Measurements from ENCODE around the gene LECT2. TPM values are rescaled to one million over a fixed set of nuclear protein-coding genes. Genes with fewer than 3 reads are reported as not detected.

Gene LECT2
- total and polyA plus RNA-seq, 2 experiments from 2014 or later: 0.45 TPM; not detected in 1

DNA sequence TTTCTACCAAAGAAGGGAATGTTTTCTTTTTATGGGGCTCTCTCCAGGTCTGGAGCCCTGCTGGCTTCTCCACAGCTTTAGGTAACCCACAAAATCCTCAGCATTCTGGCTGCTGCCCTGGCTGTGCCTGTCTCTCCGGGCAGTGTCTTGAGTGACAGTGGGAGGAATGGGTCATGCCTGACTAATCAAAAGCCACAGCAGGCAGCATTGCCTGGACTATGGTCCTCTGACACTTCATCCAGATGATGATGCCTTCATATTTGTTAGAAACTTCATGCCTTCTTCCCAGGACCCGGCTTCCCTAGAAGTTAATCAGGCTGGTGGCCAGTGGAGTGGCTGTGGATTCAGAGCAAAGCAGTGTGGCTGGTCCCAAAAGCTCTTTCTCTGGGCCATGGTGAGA lies 41.8 kb upstream of the LECT2 start (continued):
- TF ChIP-seq, protein P1, sequence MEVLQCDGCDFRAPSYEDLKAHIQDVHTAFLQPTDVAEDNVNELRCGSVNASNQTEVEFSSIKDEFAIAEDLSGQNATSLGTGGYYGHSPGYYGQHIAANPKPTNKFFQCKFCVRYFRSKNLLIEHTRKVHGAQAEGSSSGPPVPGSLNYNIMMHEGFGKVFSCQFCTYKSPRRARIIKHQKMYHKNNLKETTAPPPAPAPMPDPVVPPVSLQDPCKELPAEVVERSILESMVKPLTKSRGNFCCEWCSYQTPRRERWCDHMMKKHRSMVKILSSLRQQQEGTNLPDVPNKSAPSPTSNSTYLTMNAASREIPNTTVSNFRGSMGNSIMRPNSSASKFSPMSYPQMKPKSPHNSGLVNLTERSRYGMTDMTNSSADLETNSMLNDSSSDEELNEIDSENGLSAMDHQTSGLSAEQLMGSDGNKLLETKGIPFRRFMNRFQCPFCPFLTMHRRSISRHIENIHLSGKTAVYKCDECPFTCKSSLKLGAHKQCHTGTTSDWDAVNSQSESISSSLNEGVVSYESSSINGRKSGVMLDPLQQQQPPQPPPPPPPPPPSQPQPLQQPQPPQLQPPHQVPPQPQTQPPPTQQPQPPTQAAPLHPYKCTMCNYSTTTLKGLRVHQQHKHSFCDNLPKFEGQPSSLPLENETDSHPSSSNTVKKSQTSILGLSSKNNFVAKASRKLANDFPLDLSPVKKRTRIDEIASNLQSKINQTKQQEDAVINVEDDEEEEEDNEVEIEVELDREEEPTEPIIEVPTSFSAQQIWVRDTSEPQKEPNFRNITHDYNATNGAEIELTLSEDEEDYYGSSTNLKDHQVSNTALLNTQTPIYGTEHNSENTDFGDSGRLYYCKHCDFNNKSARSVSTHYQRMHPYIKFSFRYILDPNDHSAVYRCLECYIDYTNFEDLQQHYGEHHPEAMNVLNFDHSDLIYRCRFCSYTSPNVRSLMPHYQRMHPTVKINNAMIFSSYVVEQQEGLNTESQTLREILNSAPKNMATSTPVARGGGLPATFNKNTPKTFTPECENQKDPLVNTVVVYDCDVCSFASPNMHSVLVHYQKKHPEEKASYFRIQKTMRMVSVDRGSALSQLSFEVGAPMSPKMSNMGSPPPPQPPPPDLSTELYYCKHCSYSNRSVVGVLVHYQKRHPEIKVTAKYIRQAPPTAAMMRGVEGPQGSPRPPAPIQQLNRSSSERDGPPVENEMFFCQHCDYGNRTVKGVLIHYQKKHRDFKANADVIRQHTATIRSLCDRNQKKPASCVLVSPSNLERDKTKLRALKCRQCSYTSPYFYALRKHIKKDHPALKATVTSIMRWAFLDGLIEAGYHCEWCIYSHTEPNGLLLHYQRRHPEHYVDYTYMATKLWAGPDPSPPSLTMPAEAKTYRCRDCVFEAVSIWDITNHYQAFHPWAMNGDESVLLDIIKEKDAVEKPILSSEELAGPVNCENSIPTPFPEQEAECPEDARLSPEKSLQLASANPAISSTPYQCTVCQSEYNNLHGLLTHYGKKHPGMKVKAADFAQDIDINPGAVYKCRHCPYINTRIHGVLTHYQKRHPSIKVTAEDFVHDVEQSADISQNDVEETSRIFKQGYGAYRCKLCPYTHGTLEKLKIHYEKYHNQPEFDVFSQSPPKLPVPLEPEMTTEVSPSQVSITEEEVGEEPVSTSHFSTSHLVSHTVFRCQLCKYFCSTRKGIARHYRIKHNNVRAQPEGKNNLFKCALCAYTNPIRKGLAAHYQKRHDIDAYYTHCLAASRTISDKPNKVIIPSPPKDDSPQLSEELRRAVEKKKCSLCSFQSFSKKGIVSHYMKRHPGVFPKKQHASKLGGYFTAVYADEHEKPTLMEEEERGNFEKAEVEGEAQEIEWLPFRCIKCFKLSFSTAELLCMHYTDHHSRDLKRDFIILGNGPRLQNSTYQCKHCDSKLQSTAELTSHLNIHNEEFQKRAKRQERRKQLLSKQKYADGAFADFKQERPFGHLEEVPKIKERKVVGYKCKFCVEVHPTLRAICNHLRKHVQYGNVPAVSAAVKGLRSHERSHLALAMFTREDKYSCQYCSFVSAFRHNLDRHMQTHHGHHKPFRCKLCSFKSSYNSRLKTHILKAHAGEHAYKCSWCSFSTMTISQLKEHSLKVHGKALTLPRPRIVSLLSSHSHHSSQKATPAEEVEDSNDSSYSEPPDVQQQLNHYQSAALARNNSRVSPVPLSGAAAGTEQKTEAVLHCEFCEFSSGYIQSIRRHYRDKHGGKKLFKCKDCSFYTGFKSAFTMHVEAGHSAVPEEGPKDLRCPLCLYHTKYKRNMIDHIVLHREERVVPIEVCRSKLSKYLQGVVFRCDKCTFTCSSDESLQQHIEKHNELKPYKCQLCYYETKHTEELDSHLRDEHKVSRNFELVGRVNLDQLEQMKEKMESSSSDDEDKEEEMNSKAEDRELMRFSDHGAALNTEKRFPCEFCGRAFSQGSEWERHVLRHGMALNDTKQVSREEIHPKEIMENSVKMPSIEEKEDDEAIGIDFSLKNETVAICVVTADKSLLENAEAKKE (CRISPR knock-in tag; IDR thresholded peaks at IDR 0.05): no peak
- TF ChIP-seq EZH2phosphoT487 (IDR thresholded peaks at IDR 0.05; ENCODE audit: unreplicated experiment): no peak

DNA sequence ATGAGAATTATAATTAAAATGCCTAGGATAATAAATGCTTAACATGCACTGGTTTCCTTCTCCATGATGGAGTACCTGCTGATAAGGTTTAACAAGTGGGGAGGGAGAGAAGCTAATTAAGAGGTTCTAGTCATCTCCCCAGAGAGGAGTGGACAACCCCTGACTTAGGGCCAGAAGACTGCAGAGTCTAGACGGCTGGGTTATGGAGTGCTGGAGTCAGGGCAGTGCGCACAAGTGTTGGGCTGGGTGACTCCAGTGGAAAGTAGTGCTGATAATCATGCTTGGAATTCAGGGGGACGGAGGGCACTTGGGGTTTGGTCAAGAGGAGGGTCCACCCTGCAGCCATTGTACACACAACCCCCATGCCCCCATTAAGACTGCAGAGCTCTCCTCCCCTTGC lies 41.2 kb upstream of the LECT2 start:
- no peak for ATAC-seq
- no peaks in the 10 kb centered on the region for H4K20me1 ChIP-seq (replicated peaks; ENCODE audit: insufficient read depth)
- no peaks in the 10 kb centered on the region for H3K4me1 ChIP-seq (ENCODE audit: insufficient read depth)
- H3K79me2 ChIP-seq (replicated peaks; ENCODE audit: insufficient read depth): no peaks in the 10 kb centered on the region
- no peaks in the 10 kb centered on the region for H3K9me2 ChIP-seq (ENCODE audit: insufficient read depth)
- no peaks in the 10 kb centered on the region for H3F3A ChIP-seq (replicated peaks; ENCODE audit: low read depth)
- no peaks in the 10 kb centered on the region for H3K4me1 Mint-ChIP-seq
- no peak for DNase-seq (ENCODE audit: low spot score)
- H3K27ac Mint-ChIP-seq: no peak overlapping the region
- H3K4me3 Mint-ChIP-seq: no peak overlapping the region
- no peak overlapping the region for H3K27ac ChIP-seq (ENCODE audit: low read depth)
- no peak overlapping the region for H3K4me3 ChIP-seq
- peaks cover 1% of the 10 kb centered on the region for H3K27me3 Mint-ChIP-seq (ENCODE audit: insufficient read depth, low read depth, poor library complexity)
- H3K36me3 ChIP-seq (ENCODE audit: insufficient read depth): no peaks in the 10 kb centered on the region
- no peaks in the 10 kb centered on the region for H3K27me3 ChIP-seq (ENCODE audit: insufficient read depth)
- no peak overlapping the region for H3K4me2 ChIP-seq
- TF ChIP-seq CREB1 (CRISPR knock-in tag; IDR thresholded peaks at IDR 0.05; ENCODE audit: low read depth): no peak
- TF ChIP-seq, protein P2, sequence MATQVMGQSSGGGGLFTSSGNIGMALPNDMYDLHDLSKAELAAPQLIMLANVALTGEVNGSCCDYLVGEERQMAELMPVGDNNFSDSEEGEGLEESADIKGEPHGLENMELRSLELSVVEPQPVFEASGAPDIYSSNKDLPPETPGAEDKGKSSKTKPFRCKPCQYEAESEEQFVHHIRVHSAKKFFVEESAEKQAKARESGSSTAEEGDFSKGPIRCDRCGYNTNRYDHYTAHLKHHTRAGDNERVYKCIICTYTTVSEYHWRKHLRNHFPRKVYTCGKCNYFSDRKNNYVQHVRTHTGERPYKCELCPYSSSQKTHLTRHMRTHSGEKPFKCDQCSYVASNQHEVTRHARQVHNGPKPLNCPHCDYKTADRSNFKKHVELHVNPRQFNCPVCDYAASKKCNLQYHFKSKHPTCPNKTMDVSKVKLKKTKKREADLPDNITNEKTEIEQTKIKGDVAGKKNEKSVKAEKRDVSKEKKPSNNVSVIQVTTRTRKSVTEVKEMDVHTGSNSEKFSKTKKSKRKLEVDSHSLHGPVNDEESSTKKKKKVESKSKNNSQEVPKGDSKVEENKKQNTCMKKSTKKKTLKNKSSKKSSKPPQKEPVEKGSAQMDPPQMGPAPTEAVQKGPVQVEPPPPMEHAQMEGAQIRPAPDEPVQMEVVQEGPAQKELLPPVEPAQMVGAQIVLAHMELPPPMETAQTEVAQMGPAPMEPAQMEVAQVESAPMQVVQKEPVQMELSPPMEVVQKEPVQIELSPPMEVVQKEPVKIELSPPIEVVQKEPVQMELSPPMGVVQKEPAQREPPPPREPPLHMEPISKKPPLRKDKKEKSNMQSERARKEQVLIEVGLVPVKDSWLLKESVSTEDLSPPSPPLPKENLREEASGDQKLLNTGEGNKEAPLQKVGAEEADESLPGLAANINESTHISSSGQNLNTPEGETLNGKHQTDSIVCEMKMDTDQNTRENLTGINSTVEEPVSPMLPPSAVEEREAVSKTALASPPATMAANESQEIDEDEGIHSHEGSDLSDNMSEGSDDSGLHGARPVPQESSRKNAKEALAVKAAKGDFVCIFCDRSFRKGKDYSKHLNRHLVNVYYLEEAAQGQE (IDR thresholded peaks at IDR 0.05; ENCODE audit: unreplicated experiment): no peak
- TF ChIP-seq, protein P3, sequence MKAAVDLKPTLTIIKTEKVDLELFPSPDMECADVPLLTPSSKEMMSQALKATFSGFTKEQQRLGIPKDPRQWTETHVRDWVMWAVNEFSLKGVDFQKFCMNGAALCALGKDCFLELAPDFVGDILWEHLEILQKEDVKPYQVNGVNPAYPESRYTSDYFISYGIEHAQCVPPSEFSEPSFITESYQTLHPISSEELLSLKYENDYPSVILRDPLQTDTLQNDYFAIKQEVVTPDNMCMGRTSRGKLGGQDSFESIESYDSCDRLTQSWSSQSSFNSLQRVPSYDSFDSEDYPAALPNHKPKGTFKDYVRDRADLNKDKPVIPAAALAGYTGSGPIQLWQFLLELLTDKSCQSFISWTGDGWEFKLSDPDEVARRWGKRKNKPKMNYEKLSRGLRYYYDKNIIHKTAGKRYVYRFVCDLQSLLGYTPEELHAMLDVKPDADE (IDR thresholded peaks at IDR 0.05): no peak
- TF ChIP-seq STAT1 (IDR thresholded peaks at IDR 0.05; ENCODE audit: unreplicated experiment): no peak
- TF ChIP-seq ZNF114 (CRISPR knock-in tag; IDR thresholded peaks at IDR 0.05): no peak
- TF ChIP-seq, protein P4, sequence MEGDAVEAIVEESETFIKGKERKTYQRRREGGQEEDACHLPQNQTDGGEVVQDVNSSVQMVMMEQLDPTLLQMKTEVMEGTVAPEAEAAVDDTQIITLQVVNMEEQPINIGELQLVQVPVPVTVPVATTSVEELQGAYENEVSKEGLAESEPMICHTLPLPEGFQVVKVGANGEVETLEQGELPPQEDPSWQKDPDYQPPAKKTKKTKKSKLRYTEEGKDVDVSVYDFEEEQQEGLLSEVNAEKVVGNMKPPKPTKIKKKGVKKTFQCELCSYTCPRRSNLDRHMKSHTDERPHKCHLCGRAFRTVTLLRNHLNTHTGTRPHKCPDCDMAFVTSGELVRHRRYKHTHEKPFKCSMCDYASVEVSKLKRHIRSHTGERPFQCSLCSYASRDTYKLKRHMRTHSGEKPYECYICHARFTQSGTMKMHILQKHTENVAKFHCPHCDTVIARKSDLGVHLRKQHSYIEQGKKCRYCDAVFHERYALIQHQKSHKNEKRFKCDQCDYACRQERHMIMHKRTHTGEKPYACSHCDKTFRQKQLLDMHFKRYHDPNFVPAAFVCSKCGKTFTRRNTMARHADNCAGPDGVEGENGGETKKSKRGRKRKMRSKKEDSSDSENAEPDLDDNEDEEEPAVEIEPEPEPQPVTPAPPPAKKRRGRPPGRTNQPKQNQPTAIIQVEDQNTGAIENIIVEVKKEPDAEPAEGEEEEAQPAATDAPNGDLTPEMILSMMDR (conservative IDR thresholded peaks at IDR 0.05; ENCODE audit: low read depth in 2 of 2): no peak
- TF ChIP-seq POLR2AphosphoS5 (IDR thresholded peaks at IDR 0.05; ENCODE audit: low read depth): no peak
- no peak for TF ChIP-seq JUNB (IDR thresholded peaks at IDR 0.05; ENCODE audit: unreplicated experiment)
- TF ChIP-seq EZH2 (IDR thresholded peaks at IDR 0.05; ENCODE audit: low read depth, unreplicated experiment): no peak
- H3K36me3 Mint-ChIP-seq (ENCODE audit: low read depth): no peaks in the 10 kb centered on the region
- H2AFZ ChIP-seq: no peak overlapping the region
- no peaks in the 10 kb centered on the region; the same call in 2 of the 3 replicates for H3K9me3 Mint-ChIP-seq
